ENCODE results near the gene RPUSD2. TPM values are rescaled to one million over a fixed set of nuclear protein-coding genes. Genes with fewer than 3 reads are reported as not detected.

Gene RPUSD2
- total and polyA plus RNA-seq, 2 donors (not counting 3 experiments of a cell fraction or from before 2014, with no cell fraction given), result 7.0 to 11.4 TPM

GRCh38 chr15:40598672-40599071 lies 29.6 kb downstream of the RPUSD2 start:
- Histone ChIP-seq H3K9me3 (replicated peaks; ENCODE audit: control insufficient read depth, insufficient read depth, low read length) (no peaks in the 10 kb centered on the region), H3K27ac (ENCODE audit: insufficient read depth, low read depth, low read length) (no peak overlapping the region), H3K9ac (replicated peaks; ENCODE audit: extremely low read depth, insufficient read depth, low read length) (no peak overlapping the region), H3K4me2 (ENCODE audit: insufficient read depth, low read length) (no peak overlapping the region), H3K4me1 (ENCODE audit: control insufficient read depth, extremely low read depth, insufficient read depth, low read length) (peaks cover 6% of the 10 kb centered on the region), H3K79me2 (ENCODE audit: control insufficient read depth, insufficient read depth, low read length) (peaks cover 78% of the 10 kb centered on the region), H3K36me3 (ENCODE audit: control insufficient read depth in 2 of 2, extremely low read depth in 1 of 2, insufficient read depth in 2 of 2, low read length in 2 of 2) (no peaks in the 10 kb centered on the region), H3K27me3 (ENCODE audit: control insufficient read depth in 2 of 2, insufficient read depth in 2 of 2, low read length in 2 of 2) (no peaks in the 10 kb centered on the region), H3K9me1 (replicated peaks; ENCODE audit: control insufficient read depth, extremely low read depth, insufficient read depth, low read length) (no peaks in the 10 kb centered on the region), H3K4me3 (replicated peaks in 1 of 3; ENCODE audit: insufficient read depth in 1 of 3, low read depth in 1 of 3, low read length in 3 of 3) (no peak overlapping the region), H2AFZ (ENCODE audit: low read depth, low read length) (no peak overlapping the region), H4K20me1 (replicated peaks; ENCODE audit: control insufficient read depth, extremely low read depth, insufficient read depth, low read length) (no peaks in the 10 kb centered on the region)
- DNase-seq (ENCODE audit: low read depth, low spot score), result no peak
- TF ChIP-seq POLR2A (IDR thresholded peaks at IDR 0.05; ENCODE audit: low read depth, low read length) (no peak), CTCF (IDR thresholded peaks at IDR 0.05; ENCODE audit: extremely low read depth in 1 of 2, insufficient read depth in 1 of 2, low read depth in 1 of 2, low read length in 2 of 2) (no peak), GATA2 (IDR thresholded peaks at IDR 0.05; ENCODE audit: insufficient read depth, insufficient read length, low read depth, low read length) (no peak), JUN (IDR thresholded peaks at IDR 0.05; ENCODE audit: borderline replicate concordance, insufficient read depth, insufficient read length, low read depth) (no peak)
- ChIA-PET CTCF (interaction anchor here (1.0 to 3.2 kb wide), 3 partner anchors 9 to 32 kb away, joined by 3 to 17 read pairs (median 3); no protein-coding TSS in a partner anchor), POLR2A (interaction anchor here (0.6 kb wide), 1 partner anchor 209 kb away, joined by 4 read pairs; no protein-coding TSS in a partner anchor)
- no peak for FAIRE-seq
- intact Hi-C loops (cut with micrococcal nuclease), result loop anchor here (10.0 kb wide), 1 partner anchor 206 kb away; the partner anchor contains the start of genes DNAJC17 and ZFYVE19
- dilution Hi-C loops (cut with MboI; ENCODE audit: extremely low pct_ligation_motif_present, low sequenced_read_pairs), result no loop called here
- no TSS peak for BruUV-seq (replicated peaks)

- Histone ChIP-seq H3K4me1 (ENCODE audit: control insufficient read depth, extremely low read depth, insufficient read depth, low read length) (no peaks in the 10 kb centered on the region), H3K9me3 (replicated peaks; ENCODE audit: control insufficient read depth, insufficient read depth, low read length) (no peaks in the 10 kb centered on the region), H4K20me1 (replicated peaks; ENCODE audit: control insufficient read depth, extremely low read depth, insufficient read depth, low read length) (no peaks in the 10 kb centered on the region), H3K4me2 (ENCODE audit: insufficient read depth, low read length) (no peak overlapping the region), H2AFZ (ENCODE audit: low read depth, low read length) (no peak overlapping the region), H3K4me3 (replicated peaks in 1 of 3; ENCODE audit: insufficient read depth in 1 of 3, low read depth in 1 of 3, low read length in 3 of 3) (no peak overlapping the region), H3K27me3 (ENCODE audit: control insufficient read depth in 2 of 2, insufficient read depth in 2 of 2, low read length in 2 of 2) (no peaks in the 10 kb centered on the region), H3K79me2 (ENCODE audit: control insufficient read depth, insufficient read depth, low read length) (peaks cover 64% of the 10 kb centered on the region), H3K9me1 (replicated peaks; ENCODE audit: control insufficient read depth, extremely low read depth, insufficient read depth, low read length) (no peaks in the 10 kb centered on the region), H3K9ac (replicated peaks; ENCODE audit: extremely low read depth, insufficient read depth, low read length) (no peak overlapping the region), H3K36me3 (ENCODE audit: control insufficient read depth in 2 of 2, extremely low read depth in 1 of 2, insufficient read depth in 2 of 2, low read length in 2 of 2) (no peaks in the 10 kb centered on the region), H3K27ac (ENCODE audit: insufficient read depth, low read depth, low read length) (no peak overlapping the region)
- CTCF ChIA-PET, result interaction anchor here (0.9 to 3.2 kb wide), 3 partner anchors 11 to 16 kb away, joined by 3 to 17 read pairs (median 4); no protein-coding TSS in a partner anchor
- dilution Hi-C loops (cut with MboI; ENCODE audit: extremely low pct_ligation_motif_present, low sequenced_read_pairs), result no loop called here
- FAIRE-seq (no peak), DNase-seq (ENCODE audit: low read depth, low spot score) (no peak)
- BruUV-seq (replicated peaks), result no TSS peak
- POLR2A ChIA-PET, result no interaction called here
- intact Hi-C loops (cut with micrococcal nuclease), result no loop called here
- TF ChIP-seq POLR2AphosphoS5 (IDR thresholded peaks at IDR 0.05; ENCODE audit: insufficient read depth, low read depth, low read length) (no peak), POLR2A (IDR thresholded peaks at IDR 0.05; ENCODE audit: low read depth, low read length) (no peak), MYC (IDR thresholded peaks at IDR 0.05; ENCODE audit: low read depth, low read length) (no peak), MAX (IDR thresholded peaks at IDR 0.05; ENCODE audit: insufficient read depth, insufficient read length) (no peak), GATA2 (IDR thresholded peaks at IDR 0.05; ENCODE audit: insufficient read depth, insufficient read length, low read depth, low read length) (no peak), EZH2 (IDR thresholded peaks at IDR 0.05; ENCODE audit: borderline replicate concordance, low read depth, low read length, severe bottlenecking) (no peak), JUN (IDR thresholded peaks at IDR 0.05; ENCODE audit: borderline replicate concordance, insufficient read depth, insufficient read length, low read depth) (no peak), CTCF (IDR thresholded peaks at IDR 0.05; ENCODE audit: extremely low read depth in 1 of 2, insufficient read depth in 1 of 2, low read depth in 1 of 2, low read length in 2 of 2) (no peak)
Observed at GRCh38 chr15:40600956-40601355, 31.9 kb downstream of the RPUSD2 start.
